ENCODE data around the gene OSBPL9.
"Not testable (repeated sequence)": the region's sequence is repeated elsewhere in the genome, so short reads cannot be mapped to it uniquely, and the experiment has no call there.

OSBPL9 gene

DNA sequence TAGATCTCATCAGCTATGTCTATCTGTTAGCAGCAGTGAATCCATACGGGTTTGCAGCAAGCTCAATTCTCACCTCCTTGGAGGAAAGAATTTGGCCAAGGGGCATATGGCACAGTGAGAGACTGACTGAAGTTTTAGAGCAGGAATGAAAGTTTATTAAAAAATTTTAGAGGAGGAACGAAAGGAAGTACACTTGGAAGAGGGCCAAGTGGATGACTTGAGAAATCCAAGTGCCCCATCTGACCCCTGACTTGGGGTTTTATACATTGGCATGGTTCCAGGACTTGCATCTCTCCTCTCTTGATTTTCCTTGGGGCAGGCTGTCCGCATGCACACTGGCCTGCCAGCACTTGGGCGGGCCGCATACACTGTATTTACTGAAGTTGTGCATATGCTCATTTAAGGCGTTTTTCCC lies 9.2 kb upstream of the OSBPL9 start:
- no peak for DNase-seq

DNA sequence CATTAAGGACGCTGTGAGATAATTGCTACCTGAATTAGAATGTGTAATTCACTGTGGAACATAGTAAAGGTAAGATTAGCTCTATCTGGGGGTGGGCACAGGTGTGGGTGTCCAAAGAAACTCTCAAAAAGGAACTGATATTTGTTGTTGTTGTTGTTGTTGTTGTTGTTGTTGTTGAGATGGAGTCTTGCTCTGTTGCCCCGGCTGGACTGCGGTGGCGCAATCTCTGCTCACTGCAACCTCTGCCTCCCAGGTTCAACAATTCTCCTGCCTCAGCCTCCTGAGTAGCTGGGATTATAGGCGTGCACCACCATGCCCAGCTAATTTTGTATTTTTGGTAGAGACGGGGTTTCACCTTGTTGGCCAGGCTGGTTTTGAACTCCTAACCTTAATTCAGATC lies 6.8 kb upstream of the OSBPL9 start:
- not testable (repeated sequence) for DNase-seq

DNA sequence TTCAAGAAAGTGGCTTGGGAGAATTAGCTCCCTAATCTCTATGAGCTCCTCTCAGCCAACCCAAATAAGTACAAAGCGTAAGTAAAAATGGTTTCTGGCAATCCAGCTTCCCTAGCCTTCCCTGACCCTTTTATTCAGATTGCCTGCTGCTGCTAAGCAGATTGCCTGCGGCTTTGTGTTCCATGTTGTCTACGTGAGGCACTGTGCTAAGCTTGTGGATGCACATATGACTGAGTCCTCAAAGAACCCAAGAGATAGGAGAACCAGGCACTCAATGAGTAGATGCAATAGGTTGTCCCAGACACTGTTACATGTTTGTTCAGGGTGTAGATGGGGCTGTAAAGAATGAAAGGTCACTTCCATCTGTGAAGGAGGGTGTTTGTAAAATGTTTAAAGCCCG lies 6.3 kb upstream of the OSBPL9 start:
- no peak for DNase-seq

GRCh38 chr1:51612447-51612961 lies 4.4 kb upstream of the OSBPL9 start:
- no peak for DNase-seq

DNA sequence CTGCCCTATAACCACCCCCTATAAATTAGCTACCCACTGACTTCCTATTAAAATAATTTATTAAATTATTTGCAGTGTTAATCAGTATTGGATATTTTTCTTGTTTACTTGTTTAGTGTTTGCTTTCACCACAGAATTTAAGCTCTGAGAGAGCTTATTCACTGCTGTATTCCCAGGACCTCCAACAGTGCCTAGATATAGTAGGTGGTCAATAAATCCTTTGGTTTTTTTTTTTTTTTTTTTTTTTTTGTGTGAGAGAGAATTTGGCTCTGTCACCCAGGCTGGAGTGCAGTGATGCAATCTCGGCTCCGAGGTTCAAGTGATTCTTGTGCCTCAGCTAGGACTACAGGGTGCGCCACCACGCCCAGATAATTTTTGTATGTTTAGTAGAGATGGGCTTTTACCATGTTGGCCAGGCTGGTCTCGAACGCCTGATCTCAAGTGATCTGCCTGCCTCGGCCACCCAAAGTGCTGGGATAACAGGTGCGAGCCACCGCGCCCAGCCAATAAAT lies 1.1 kb upstream of the OSBPL9 start:
- DNase-seq, result no peak

DNA sequence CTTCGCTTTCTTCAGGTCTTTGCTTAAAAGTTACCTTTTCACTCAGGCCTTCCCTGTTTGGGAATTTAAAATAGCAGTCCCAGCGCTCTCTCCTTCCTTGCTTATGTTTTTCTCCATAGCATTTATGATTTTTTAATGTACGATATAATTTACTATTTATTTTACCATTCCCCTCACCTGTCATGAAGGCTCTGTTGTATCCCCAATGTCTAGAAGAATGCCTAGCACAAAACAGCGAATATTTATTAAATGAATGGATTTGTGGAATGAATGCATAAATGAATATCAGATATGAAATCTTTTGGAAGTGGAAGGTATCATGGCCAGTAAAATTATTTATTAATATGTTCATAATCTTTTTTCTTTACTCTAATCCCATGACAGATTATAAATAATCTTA lies 402 bp upstream of the OSBPL9 start:
- no peak for DNase-seq

GRCh38 chr1:51618715-51619114 lies 1.8 kb downstream of the OSBPL9 start:
- no peak for DNase-seq

DNA sequence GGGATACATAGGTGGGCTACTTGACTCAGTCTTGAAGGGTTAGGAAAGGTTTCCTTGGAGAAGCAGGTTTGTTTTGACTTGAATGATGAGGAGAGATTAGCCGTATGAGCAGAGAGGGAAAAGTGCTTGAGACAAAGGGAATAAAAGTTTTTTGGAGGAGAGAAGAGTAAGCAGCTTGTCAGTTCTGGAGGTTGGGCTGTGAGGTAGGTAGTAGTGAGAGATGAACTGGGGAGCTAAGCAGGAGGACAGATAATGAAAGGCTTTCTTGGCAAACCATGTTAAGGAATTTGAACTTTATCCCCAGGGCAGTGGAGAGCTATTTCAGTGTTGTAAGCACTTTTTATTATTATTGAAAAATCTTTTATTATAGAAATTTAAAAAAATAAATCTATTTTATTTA lies 3.6 kb downstream of the OSBPL9 start:
- no peak for DNase-seq

- DNase-seq, result no peak
Measured at GRCh38 chr1:51621161-51621560, 4.3 kb downstream of the OSBPL9 start.

GRCh38 chr1:51621841-51622454 lies 5.1 kb downstream of the OSBPL9 start:
- DNase-seq, result no peak

- DNase-seq, result peak in 1 of 2 experiments; percentile 5
Measured at GRCh38 chr1:51622455-51622913, 5.6 kb downstream of the OSBPL9 start.

DNA sequence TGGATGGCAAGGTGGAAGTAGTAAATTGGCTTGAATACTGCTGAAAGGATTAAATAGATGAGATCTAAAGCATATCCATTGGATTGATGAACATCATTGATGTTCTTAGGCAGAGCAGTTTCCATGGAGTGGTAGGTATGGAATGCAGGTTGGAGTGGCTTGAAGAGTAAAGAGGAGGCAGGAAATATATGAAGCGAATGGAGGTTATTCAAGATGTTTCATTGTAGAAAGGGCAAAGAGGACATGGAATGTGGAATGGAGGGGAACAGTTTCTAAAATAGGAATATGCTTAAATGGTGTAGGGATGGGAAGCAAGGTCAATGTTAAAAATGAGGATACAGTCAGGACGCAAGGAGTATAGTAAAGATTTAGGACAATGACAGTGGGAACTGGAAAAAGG lies 6.1 kb downstream of the OSBPL9 start:
- no peak for DNase-seq

- DNase-seq, result no peak
Measured at GRCh38 chr1:51623450-51623849, 6.6 kb downstream of the OSBPL9 start.

- DNase-seq, result no peak
Measured at GRCh38 chr1:51624855-51625254, 8.0 kb downstream of the OSBPL9 start.

- DNase-seq, result no peak
Measured at GRCh38 chr1:51627672-51628071, 10.8 kb downstream of the OSBPL9 start.

- no peak for DNase-seq
Measured at GRCh38 chr1:51628715-51629590, 12.1 kb downstream of the OSBPL9 start.

DNA sequence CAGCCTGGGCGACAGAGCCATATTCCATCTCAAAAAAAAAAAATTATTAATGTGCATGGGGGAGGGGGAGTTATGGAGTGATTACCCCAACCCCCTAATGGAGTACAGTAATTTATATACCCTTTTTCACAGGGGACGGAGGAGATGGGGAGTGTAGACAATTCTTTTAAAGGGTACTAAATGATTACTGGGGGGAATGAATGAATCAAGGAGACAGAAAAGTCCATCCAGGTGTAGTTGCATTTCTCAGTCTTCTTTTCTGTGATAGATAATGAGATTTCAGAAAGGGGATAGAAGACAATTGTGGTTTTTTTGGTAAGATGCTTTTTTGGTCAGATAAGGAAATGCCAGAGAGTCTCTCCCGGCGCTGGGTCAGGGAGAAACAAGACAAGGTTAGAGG lies 13.0 kb downstream of the OSBPL9 start:
- no peak for DNase-seq

GRCh38 chr1:51630393-51630792 lies 13.5 kb downstream of the OSBPL9 start:
- DNase-seq, result no peak

- DNase-seq, result no peak
Measured at GRCh38 chr1:51630922-51631321, 14.0 kb downstream of the OSBPL9 start.

GRCh38 chr1:51631747-51632146 lies 14.9 kb downstream of the OSBPL9 start:
- DNase-seq, result no peak

DNA sequence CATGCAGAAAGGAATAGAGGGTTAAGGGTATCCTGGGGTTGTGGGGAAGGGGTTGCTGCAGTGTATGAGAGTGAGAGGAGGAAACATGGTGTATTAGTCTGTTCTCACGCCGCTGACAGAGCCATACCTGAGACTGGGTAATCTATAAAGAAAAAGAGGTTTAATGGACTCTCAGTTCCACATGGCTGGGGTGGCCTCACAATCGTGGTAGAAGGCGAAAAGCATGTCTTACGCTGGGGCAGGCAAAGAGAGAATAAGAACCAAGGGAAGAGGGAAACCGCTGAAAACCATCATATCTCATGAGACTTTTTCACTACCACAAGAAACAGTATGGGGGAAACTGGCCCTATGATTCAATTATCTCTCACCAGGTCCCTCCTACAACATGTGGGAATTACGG lies 17.7 kb downstream of the OSBPL9 start:
- DNase-seq, result no peak

DNA sequence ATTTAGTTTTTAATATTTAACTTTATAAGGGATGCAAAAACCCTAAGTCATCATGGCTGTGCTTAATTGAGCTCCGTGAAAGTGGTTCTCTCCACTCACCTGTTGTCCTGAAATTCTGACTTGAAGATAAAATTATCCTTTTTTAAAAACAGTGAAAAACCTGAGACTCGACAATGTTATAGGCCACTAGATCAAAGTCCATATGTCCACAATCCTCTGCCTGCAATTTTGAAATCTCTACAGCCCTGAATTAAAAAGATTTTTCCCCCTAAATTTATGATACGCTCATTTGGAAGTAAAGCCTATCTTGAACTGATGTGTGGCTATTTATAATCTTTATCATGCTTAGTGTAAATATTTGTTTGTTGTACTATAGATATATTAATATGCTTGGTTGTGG lies 18.7 kb downstream of the OSBPL9 start:
- DNase-seq, result no peak

- DNase-seq, result no peak
Measured at GRCh38 chr1:51636191-51636590, 19.3 kb downstream of the OSBPL9 start.

Data from activated CD4-positive, alpha-beta T cell treated with anti-CD3 and anti-CD28 coated beads, Interleukin-2, amount 50 U/mL, for 48 hours (primary cell).